K562 (cell line): ENCODE data around the gene HSPA5. TPM values are rescaled to one million over a fixed set of nuclear protein-coding genes. Genes with fewer than 3 reads are reported as not detected.
A peak's percentile ranks its signal among the peaks of the same experiment; 100 is the strongest.

Experiments
- ARHGAP35 ChIP-seq: fragments of 450-650 bp; IDR thresholded peaks from 2 replicates; pipeline ENCODE4 v1.6.1; 2018; ENCODE audit not compliant: partially characterized antibody
- FOXA3 ChIP-seq, 2 experiments: fragments of 450-650 bp in 1 of 2; sonication (generic) in 1 of 2; formaldehyde crosslinking; IDR thresholded peaks in 1 of 2; conservative IDR thresholded peaks in 1 of 2; 2 replicates each; pipeline versions ENCODE4 v1.4.0 to v1.8.0; 2020 to 2022; ENCODE audit warnings: mild to moderate bottlenecking in 2 of 2, missing genetic modification reagents in 1 of 2
- GATA2 ChIP-seq: sonication (generic); formaldehyde crosslinking; IDR thresholded peaks from 2 replicates; pipeline ENCODE4 v1.4.0; 2020; ENCODE audit warnings: mild to moderate bottlenecking, missing genetic modification reagents
- GTF2E2 ChIP-seq: fragments of 200-800 bp; sonication (Bioruptor generic); IDR thresholded peaks from 2 replicates; pipeline ENCODE4 v1.6.1; 2016; ENCODE audit warnings: missing genetic modification characterization, missing compliant biosample characterization
- HDAC6 ChIP-seq: IDR thresholded peaks from 2 replicates; pipeline ENCODE4 v1.6.1; 2012; ENCODE audit warnings: low read depth, mild to moderate bottlenecking, control low read depth, inconsistent platforms, low read length, moderate library complexity
- KDM5B ChIP-seq: fragments of 200-600 bp; sonication (generic); IDR thresholded peaks from 2 replicates; pipeline ENCODE4 v1.6.1; 2012; ENCODE audit warnings: low read depth, mild to moderate bottlenecking, moderate library complexity, low read length, control low read depth, inconsistent platforms; ENCODE audit not compliant: insufficient replicate concordance
- NFE2 ChIP-seq: IDR thresholded peaks from 2 replicates; pipeline ENCODE4 v1.6.1; 2014; ENCODE audit warnings: antibody characterized with exemption, low read depth
- RAD21 ChIP-seq, 2 experiments: fragments of 250-450 bp in 1 of 2; fragments of 450-650 bp in 1 of 2; sonication (Bioruptor Pico) in 1 of 2; formaldehyde crosslinking in 1 of 2; IDR thresholded peaks in 1 of 2; conservative IDR thresholded peaks in 1 of 2; 2 replicates each; pipeline versions ENCODE4 v1.4.0 to v1.8.0; 2020 to 2022; ENCODE audit warnings: mild to moderate bottlenecking in 2 of 2, moderate library complexity in 1 of 2
- RBM14 ChIP-seq: fragments of 200-400 bp; formaldehyde crosslinking; IDR thresholded peaks from 2 replicates; pipeline ENCODE4 v1.6.1; 2018; ENCODE audit warnings: low read depth, mild to moderate bottlenecking, low read length, moderate library complexity, borderline replicate concordance; ENCODE audit not compliant: insufficient read depth
- RNF2 ChIP-seq: sonication (generic); IDR thresholded peaks from 2 replicates; pipeline ENCODE4 v1.6.1; 2016
- RUNX1 ChIP-seq: sonication (generic); IDR thresholded peaks from 2 replicates; pipeline ENCODE4 v1.6.1; 2016; ENCODE audit warnings: antibody characterized with exemption, low read depth
- SMAD1 ChIP-seq: fragments of 150-350 bp; IDR thresholded peaks from 2 replicates; pipeline ENCODE4 v1.6.1; 2014; ENCODE audit warnings: low read length, low read depth; ENCODE audit not compliant: partially characterized antibody
- SRSF7 ChIP-seq: fragments of 200-400 bp; formaldehyde crosslinking; optimal IDR thresholded peaks from 2 replicates; pipeline ENCODE3; 2017; ENCODE audit warnings: mild to moderate bottlenecking, low read depth, low read length
- ZNF175 ChIP-seq: fragments of 200-800 bp; sonication (Bioruptor generic); IDR thresholded peaks from 2 replicates; pipeline ENCODE4 v1.6.1; 2016; ENCODE audit warnings: low read depth, mild to moderate bottlenecking, missing genetic modification characterization, missing compliant biosample characterization
- polyA plus RNA-seq, 8 experiments: library from polyadenylated mRNA; depleted of rRNA in 4 of 8; stranded (reverse) in 5 of 8; unstranded in 3 of 8; fragments of >200 nt; fragmentation: Nextera tagmentation in 2 of 8; fragmentation: Illumina TruSeq in 1 of 8; extraction: Ambion mirVana in 2 of 8; extraction: Trizol in 1 of 8; gene quantifications; 2 replicates each; pipeline versions ENCODE4 v1.2.1 to v1.2.3, GENCODE V29; 2011 to 2014; ENCODE audit warnings: inconsistent platforms in 1 of 8, missing spikeins in 1 of 8
- total RNA-seq, 7 experiments: library from RNA; depleted of rRNA in 6 of 7; stranded (reverse); fragments of >200 nt in 6 of 7; fragmentation: Illumina TruSeq in 2 of 7; extraction: Trizol in 2 of 7; gene quantifications; 2 replicates each; pipeline versions ENCODE4 v1.2.1 to v1.2.3, GENCODE V29; 2011 to 2021; ENCODE audit warnings: low replicate concordance in 1 of 7
- TF ChIP-seq, protein P1 (sequence below), 2 experiments: fragments of 450-650 bp in 1 of 2; sonication (generic) in 1 of 2; formaldehyde crosslinking in 1 of 2; IDR thresholded peaks in 1 of 2; conservative IDR thresholded peaks in 1 of 2; 2 replicates each; pipeline versions ENCODE4 v1.6.1 to v1.8.1; 2016 to 2023; ENCODE audit warnings: mild to moderate bottlenecking in 2 of 2, moderate library complexity in 2 of 2, inconsistent platforms in 1 of 2, missing genetic modification reagents in 1 of 2
- TF ChIP-seq, protein P2 (sequence below): fragments of 250-450 bp; sonication (Bioruptor Pico); IDR thresholded peaks from 2 replicates; pipeline ENCODE4 v1.8.0; 2022; ENCODE audit warnings: inconsistent platforms
- TF ChIP-seq, protein P3 (sequence below): fragments of 450-650 bp; formaldehyde crosslinking; IDR thresholded peaks from 2 replicates; pipeline ENCODE4 v1.4.0; 2020; ENCODE audit warnings: mild to moderate bottlenecking, moderate library complexity
- TF ChIP-seq, protein P4 (sequence below): fragments of 250-450 bp; sonication (Bioruptor Pico); IDR thresholded peaks from 2 replicates; pipeline ENCODE4 v1.5.0; 2022; ENCODE audit warnings: mild to moderate bottlenecking
- TF ChIP-seq, protein P5 (sequence below): fragments of 250-450 bp; sonication (Bioruptor Pico); IDR thresholded peaks from 2 replicates; pipeline ENCODE4 v1.5.0; 2021; ENCODE audit warnings: mild to moderate bottlenecking, borderline replicate concordance

The HSPA5 gene
- total and polyA plus RNA-seq, 9 of the 15 experiments (the other 6 are each of a cell fraction or from before 2014, with no cell fraction given), result 48.0 to 265 (median 113) TPM

DNA sequence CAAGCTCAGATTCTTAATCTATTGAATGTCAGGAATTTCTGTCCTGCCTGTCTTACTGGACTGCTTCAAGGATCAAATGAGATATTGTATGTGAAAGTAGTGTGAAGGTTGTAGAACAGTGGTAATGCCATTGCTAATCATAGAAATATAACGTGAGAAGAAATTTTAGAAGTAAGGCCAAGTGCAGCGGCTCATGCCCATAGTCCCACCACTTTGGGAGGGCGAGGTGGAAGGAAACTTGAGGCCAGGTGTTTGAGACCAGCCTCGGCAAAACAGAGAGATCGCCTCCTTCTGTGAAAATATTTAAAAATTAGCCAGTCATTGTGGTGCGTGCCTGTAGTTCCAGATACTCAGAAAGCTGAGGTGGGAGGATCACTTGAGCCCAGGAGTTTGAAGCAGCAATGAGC, 5.1 kb upstream of the HSPA5 start (continued):
- TF ChIP-seq, protein P1, sequence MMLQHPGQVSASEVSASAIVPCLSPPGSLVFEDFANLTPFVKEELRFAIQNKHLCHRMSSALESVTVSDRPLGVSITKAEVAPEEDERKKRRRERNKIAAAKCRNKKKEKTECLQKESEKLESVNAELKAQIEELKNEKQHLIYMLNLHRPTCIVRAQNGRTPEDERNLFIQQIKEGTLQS (IDR thresholded peaks at IDR 0.05), result no peak
- TF ChIP-seq, protein P1 (CRISPR knock-in tag; conservative IDR thresholded peaks at IDR 0.05), result no peak
- TF ChIP-seq ZNF175 (CRISPR knock-in tag) (peak; percentile 56; the same call in 1 of the 2 replicates), RAD21 (CRISPR knock-in tag; conservative IDR thresholded peaks at IDR 0.05 in 1 of 2, IDR thresholded peaks at IDR 0.05 in 1 of 2) (0 out of 4 replicates have a peak, but pooled peaks of 1 of the 2 experiments have one; percentile 7), RUNX1 (no peak), ARHGAP35 (no peak), RNF2 (peak; percentile 68), SMAD1 (no peak), RBM14 (no peak), GTF2E2 (tag) (no peak), NFE2 (peak; percentile 98), KDM5B (no peak), GATA2 (CRISPR knock-in tag) (no peak), FOXA3 (CRISPR knock-in tag; conservative IDR thresholded peaks at IDR 0.05 in 1 of 2, IDR thresholded peaks at IDR 0.05 in 1 of 2) (no peak), SRSF7 (no peak), HDAC6 (no peak)
- TF ChIP-seq, protein P2, sequence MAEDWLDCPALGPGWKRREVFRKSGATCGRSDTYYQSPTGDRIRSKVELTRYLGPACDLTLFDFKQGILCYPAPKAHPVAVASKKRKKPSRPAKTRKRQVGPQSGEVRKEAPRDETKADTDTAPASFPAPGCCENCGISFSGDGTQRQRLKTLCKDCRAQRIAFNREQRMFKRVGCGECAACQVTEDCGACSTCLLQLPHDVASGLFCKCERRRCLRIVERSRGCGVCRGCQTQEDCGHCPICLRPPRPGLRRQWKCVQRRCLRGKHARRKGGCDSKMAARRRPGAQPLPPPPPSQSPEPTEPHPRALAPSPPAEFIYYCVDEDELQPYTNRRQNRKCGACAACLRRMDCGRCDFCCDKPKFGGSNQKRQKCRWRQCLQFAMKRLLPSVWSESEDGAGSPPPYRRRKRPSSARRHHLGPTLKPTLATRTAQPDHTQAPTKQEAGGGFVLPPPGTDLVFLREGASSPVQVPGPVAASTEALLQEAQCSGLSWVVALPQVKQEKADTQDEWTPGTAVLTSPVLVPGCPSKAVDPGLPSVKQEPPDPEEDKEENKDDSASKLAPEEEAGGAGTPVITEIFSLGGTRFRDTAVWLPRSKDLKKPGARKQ (CRISPR knock-in tag), result no peak
- TF ChIP-seq, protein P3, sequence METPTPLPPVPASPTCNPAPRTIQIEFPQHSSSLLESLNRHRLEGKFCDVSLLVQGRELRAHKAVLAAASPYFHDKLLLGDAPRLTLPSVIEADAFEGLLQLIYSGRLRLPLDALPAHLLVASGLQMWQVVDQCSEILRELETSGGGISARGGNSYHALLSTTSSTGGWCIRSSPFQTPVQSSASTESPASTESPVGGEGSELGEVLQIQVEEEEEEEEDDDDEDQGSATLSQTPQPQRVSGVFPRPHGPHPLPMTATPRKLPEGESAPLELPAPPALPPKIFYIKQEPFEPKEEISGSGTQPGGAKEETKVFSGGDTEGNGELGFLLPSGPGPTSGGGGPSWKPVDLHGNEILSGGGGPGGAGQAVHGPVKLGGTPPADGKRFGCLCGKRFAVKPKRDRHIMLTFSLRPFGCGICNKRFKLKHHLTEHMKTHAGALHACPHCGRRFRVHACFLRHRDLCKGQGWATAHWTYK (CRISPR knock-in tag), result no peak
- TF ChIP-seq, protein P4, sequence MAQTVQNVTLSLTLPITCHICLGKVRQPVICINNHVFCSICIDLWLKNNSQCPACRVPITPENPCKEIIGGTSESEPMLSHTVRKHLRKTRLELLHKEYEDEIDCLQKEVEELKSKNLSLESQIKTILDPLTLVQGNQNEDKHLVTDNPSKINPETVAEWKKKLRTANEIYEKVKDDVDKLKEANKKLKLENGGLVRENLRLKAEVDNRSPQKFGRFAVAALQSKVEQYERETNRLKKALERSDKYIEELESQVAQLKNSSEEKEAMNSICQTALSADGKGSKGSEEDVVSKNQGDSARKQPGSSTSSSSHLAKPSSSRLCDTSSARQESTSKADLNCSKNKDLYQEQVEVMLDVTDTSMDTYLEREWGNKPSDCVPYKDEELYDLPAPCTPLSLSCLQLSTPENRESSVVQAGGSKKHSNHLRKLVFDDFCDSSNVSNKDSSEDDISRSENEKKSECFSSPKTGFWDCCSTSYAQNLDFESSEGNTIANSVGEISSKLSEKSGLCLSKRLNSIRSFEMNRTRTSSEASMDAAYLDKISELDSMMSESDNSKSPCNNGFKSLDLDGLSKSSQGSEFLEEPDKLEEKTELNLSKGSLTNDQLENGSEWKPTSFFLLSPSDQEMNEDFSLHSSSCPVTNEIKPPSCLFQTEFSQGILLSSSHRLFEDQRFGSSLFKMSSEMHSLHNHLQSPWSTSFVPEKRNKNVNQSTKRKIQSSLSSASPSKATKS (CRISPR knock-in tag), result no peak
- TF ChIP-seq, protein P5, sequence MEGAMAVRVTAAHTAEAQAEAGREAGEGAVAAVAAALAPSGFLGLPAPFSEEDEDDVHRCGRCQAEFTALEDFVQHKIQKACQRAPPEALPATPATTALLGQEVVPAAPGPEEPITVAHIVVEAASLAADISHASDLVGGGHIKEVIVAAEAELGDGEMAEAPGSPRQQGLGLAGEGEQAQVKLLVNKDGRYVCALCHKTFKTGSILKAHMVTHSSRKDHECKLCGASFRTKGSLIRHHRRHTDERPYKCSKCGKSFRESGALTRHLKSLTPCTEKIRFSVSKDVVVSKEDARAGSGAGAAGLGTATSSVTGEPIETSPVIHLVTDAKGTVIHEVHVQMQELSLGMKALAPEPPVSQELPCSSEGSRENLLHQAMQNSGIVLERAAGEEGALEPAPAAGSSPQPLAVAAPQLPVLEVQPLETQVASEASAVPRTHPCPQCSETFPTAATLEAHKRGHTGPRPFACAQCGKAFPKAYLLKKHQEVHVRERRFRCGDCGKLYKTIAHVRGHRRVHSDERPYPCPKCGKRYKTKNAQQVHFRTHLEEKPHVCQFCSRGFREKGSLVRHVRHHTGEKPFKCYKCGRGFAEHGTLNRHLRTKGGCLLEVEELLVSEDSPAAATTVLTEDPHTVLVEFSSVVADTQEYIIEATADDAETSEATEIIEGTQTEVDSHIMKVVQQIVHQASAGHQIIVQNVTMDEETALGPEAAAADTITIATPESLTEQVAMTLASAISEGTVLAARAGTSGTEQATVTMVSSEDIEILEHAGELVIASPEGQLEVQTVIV (CRISPR knock-in tag), result no peak
